GM12878 (cell line): ENCODE data around the gene CLSTN2. TPM values are rescaled to one million over a fixed set of nuclear protein-coding genes. Genes with fewer than 3 reads are reported as not detected.

Source experiments
- ATAC-seq: fragments of 200-7000 bp; cut with Tn5 transposase; 3 replicates; pipeline ENCODE4 v1.9.1; 2020; ENCODE audit warnings: mild to moderate bottlenecking, moderate library complexity
- BruUV-seq: library from RNA; stranded (reverse); fragments of 400-500 nt; replicated peaks from 2 replicates; lab custom pipeline; 2021; lab: Mats Ljungman, UMichigan
- CTCF ChIA-PET: fragments of 300-600 bp; sonication (Branson Sonifier 250); formaldehyde crosslinking; extraction: SDS; loops from one replicate; lab custom pipeline; 2021; ENCODE audit warnings: inconsistent platforms; lab: Yijun Ruan, JAX
- POLR2A ChIA-PET: fragments of 350-600 bp; formaldehyde crosslinking; extraction: SDS; loops from one replicate; lab custom pipeline; 2021; ENCODE audit warnings: inconsistent platforms; lab: Charles Lee
- RAD21 ChIA-PET: fragments of 300-600 bp; sonication (Branson Sonifier 250); formaldehyde crosslinking; loops from one replicate; lab custom pipeline; 2023; ENCODE audit warnings: antibody characterized with exemption; ENCODE audit not compliant: unreplicated experiment; lab: Charles Lee
- SMC1A ChIA-PET: fragments of 300-600 bp; sonication (Branson Sonifier 250); formaldehyde crosslinking; loops from one replicate; lab custom pipeline; 2023; ENCODE audit not compliant: unreplicated experiment, uncharacterized antibody; lab: Charles Lee
- DNase-seq: peaks from one replicate; pipeline ENCODE4 v3.0.0-alpha.2; 2011; ENCODE audit warnings: low read depth, low spot score
- FAIRE-seq: peaks from 3 replicates; lab custom pipeline; 2011; peaks lifted over from hg19 to GRCh38; lab: Jason Lieb, UNC
- H2AFZ ChIP-seq: 2 replicates; pipeline ENCODE4 v1.6.0; 2011; ENCODE audit warnings: low read depth, low read length, control low read depth; ENCODE audit not compliant: control insufficient read depth
- H3K27ac ChIP-seq: 2 replicates; pipeline ENCODE4 v1.5.1; 2011; ENCODE audit warnings: control low read depth; ENCODE audit not compliant: control insufficient read depth, insufficient read depth
- H3K27me3 ChIP-seq, 2 experiments: replicated peaks in 1 of 2; 2 replicates each; pipeline versions ENCODE4 v1.6.0 to v1.6.1; 2011; ENCODE audit warnings: low read length in 1 of 2; ENCODE audit not compliant: control insufficient read depth in 2 of 2, insufficient read depth in 2 of 2
- H3K36me3 ChIP-seq, 2 experiments: 2 replicates each; pipeline ENCODE4 v1.5.1; 2011; ENCODE audit warnings: low read length in 1 of 2; ENCODE audit not compliant: control insufficient read depth in 2 of 2, insufficient read depth in 2 of 2
- H3K4me1 ChIP-seq: 2 replicates; pipeline ENCODE4 v1.6.1; 2011; ENCODE audit warnings: mild to moderate bottlenecking, low read length, moderate library complexity, mixed read lengths; ENCODE audit not compliant: control insufficient read depth, insufficient read depth
- H3K4me2 ChIP-seq: 2 replicates; pipeline ENCODE4 v1.6.0; 2011; ENCODE audit warnings: control low read depth; ENCODE audit not compliant: control insufficient read depth, insufficient read depth
- H3K4me3 ChIP-seq: fragments of 200-600 bp; sonication (generic); 2 replicates; pipeline ENCODE4 v1.5.1; 2016
- H3K79me2 ChIP-seq: 2 replicates; pipeline ENCODE4 v1.6.0; 2011; ENCODE audit warnings: low read length; ENCODE audit not compliant: control insufficient read depth, insufficient read depth
- H3K9ac ChIP-seq: 2 replicates; pipeline ENCODE4 v1.8.0; 2011; ENCODE audit warnings: low read length, control low read depth, mixed read lengths; ENCODE audit not compliant: control insufficient read depth, insufficient read depth
- H3K9me3 ChIP-seq: replicated peaks from 3 replicates; pipeline ENCODE4 v1.5.1; 2011; ENCODE audit warnings: mild to moderate bottlenecking, low read length; ENCODE audit not compliant: control insufficient read depth, insufficient read depth
- H4K20me1 ChIP-seq: 2 replicates; pipeline ENCODE4 v1.6.0; 2011; ENCODE audit not compliant: control insufficient read depth, insufficient read depth
- BACH1 ChIP-seq: fragments of 450-650 bp; IDR thresholded peaks from 2 replicates; pipeline ENCODE4 v1.6.1; 2017; ENCODE audit warnings: mild to moderate bottlenecking, borderline replicate concordance
- BCL11A ChIP-seq: IDR thresholded peaks from 2 replicates; pipeline ENCODE4 v1.6.1; 2011; ENCODE audit warnings: low read depth, low read length
- ETV6 ChIP-seq, 2 experiments: fragments of 450-650 bp in 1 of 2; IDR thresholded peaks in 1 of 2; conservative IDR thresholded peaks in 1 of 2; 2 replicates each; pipeline ENCODE4 v1.6.1; 2014; ENCODE audit warnings: antibody characterized with exemption in 1 of 2, borderline replicate concordance in 1 of 2, low read depth in 1 of 2, mild to moderate bottlenecking in 1 of 2, moderate library complexity in 1 of 2
- HDAC2 ChIP-seq: fragments of 200-600 bp; sonication (generic); IDR thresholded peaks from 2 replicates; pipeline ENCODE4 v1.6.1; 2017
- IRF4 ChIP-seq: IDR thresholded peaks from 2 replicates; pipeline ENCODE4 v1.6.1; 2011; ENCODE audit warnings: low read depth, low read length
- PRDM15 ChIP-seq: fragments of 450-650 bp; formaldehyde crosslinking; IDR thresholded peaks from 2 replicates; pipeline ENCODE4 v1.4.0; 2020; ENCODE audit warnings: mild to moderate bottlenecking, moderate library complexity
- SMAD5 ChIP-seq: IDR thresholded peaks from 2 replicates; pipeline ENCODE4 v1.6.1; 2016; ENCODE audit warnings: antibody characterized with exemption, low read depth
- SMARCA5 ChIP-seq: fragments of 450-650 bp; IDR thresholded peaks from 2 replicates; pipeline ENCODE4 v1.6.1; 2017; ENCODE audit warnings: mild to moderate bottlenecking
- STAT1 ChIP-seq: fragments of 450-650 bp; conservative IDR thresholded peaks from 2 replicates; pipeline ENCODE4 v1.6.1; 2014; ENCODE audit warnings: antibody characterized with exemption, mild to moderate bottlenecking
- WRNIP1 ChIP-seq: IDR thresholded peaks from 2 replicates; pipeline ENCODE4 v1.6.1; 2011; ENCODE audit warnings: low read depth, low read length, improper control_type of control experiment, borderline replicate concordance
- ZNF384 ChIP-seq: IDR thresholded peaks from 2 replicates; pipeline ENCODE4 v1.6.1; 2012; ENCODE audit warnings: low read depth, mild to moderate bottlenecking, low read length, improper control_type of control experiment, borderline replicate concordance
- WGBS: methylation state at CpG from one replicate; pipeline ENCODE4 v1.1.6; 2016; ENCODE audit warnings: low lambda C conversion rate; ENCODE audit not compliant: insufficient replicate concordance, insufficient coverage; ENCODE audit errors: missing lambda C conversion rate; 5-methylcytosine and 5-hydroxymethylcytosine counted together
- in situ Hi-C: fragments of 300-500 bp; cut with MboI; formaldehyde crosslinking; loops from 9 replicates; pipeline ENCODE4 v1.14.3; 2018; ENCODE audit warnings: mixed read lengths
- intact Hi-C: fragments of 100-400 bp; cut with micrococcal nuclease; formaldehyde crosslinking; loops from one replicate; pipeline ENCODE4 v1.14.2; 2022; ENCODE audit not compliant: unreplicated experiment
- polyA plus RNA-seq, 11 experiments: library from polyadenylated mRNA; depleted of rRNA in 4 of 11; unstranded in 6 of 11; stranded (reverse) in 5 of 11; fragments of >200 nt; fragmentation: Nextera tagmentation in 4 of 11; fragmentation: Illumina TruSeq in 1 of 11; extraction: Ambion mirVana in 4 of 11; extraction: Trizol in 1 of 11; gene quantifications; 1 replicate in 1 of 11; 2 replicates in 10 of 11; pipeline versions ENCODE4 v1.2.1 to v1.2.3, GENCODE V29; 2011 to 2016; ENCODE audit warnings: inconsistent platforms in 2 of 11, missing spikeins in 2 of 11, low read depth in 1 of 11
- total RNA-seq, 4 experiments: library from RNA; depleted of rRNA in 3 of 4; stranded (reverse); fragments of >200 nt in 3 of 4; fragmentation: Illumina TruSeq in 1 of 4; extraction: Trizol in 1 of 4; gene quantifications; 2 replicates each; pipeline versions ENCODE4 v1.2.1 to v1.2.3, GENCODE V29; 2013 to 2021
- TF ChIP-seq, protein P1 (sequence below): fragments of 450-650 bp; IDR thresholded peaks from 2 replicates; pipeline ENCODE4 v1.6.1; 2014; ENCODE audit warnings: mild to moderate bottlenecking
- TF ChIP-seq, protein P2 (sequence below): fragments of 450-650 bp; IDR thresholded peaks from 2 replicates; pipeline ENCODE4 v1.6.1; 2017; ENCODE audit warnings: mild to moderate bottlenecking, moderate library complexity

CLSTN2 gene
- total and polyA plus RNA-seq, 10 of the 15 experiments (the other 5 are each of a cell fraction or from before 2014, with no cell fraction given) = under 0.01 to 0.10 (median under 0.01) TPM; not detected in 5

- H3K4me3 ChIP-seq = no peak overlapping the region
- CTCF ChIA-PET = interaction anchor here (1.4 kb wide), 1 partner anchor 75 kb away, joined by 4 read pairs; no protein-coding TSS in a partner anchor
- TF ChIP-seq IRF4 (no peak), BCL11A (no peak), WRNIP1 (no peak), SMAD5 (no peak), PRDM15 (CRISPR knock-in tag) (no peak), BACH1 (no peak), ZNF384 (no peak), STAT1 (no peak), ETV6 (conservative IDR thresholded peaks at IDR 0.05 in 1 of 2, IDR thresholded peaks at IDR 0.05 in 1 of 2; ENCODE audit: borderline replicate concordance in 1 of 2, low read depth in 1 of 2) (no peak), SMARCA5 (no peak), HDAC2 (no peak)
- TF ChIP-seq, protein P1, sequence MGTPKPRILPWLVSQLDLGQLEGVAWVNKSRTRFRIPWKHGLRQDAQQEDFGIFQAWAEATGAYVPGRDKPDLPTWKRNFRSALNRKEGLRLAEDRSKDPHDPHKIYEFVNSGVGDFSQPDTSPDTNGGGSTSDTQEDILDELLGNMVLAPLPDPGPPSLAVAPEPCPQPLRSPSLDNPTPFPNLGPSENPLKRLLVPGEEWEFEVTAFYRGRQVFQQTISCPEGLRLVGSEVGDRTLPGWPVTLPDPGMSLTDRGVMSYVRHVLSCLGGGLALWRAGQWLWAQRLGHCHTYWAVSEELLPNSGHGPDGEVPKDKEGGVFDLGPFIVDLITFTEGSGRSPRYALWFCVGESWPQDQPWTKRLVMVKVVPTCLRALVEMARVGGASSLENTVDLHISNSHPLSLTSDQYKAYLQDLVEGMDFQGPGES = no peak
- TF ChIP-seq, protein P2, sequence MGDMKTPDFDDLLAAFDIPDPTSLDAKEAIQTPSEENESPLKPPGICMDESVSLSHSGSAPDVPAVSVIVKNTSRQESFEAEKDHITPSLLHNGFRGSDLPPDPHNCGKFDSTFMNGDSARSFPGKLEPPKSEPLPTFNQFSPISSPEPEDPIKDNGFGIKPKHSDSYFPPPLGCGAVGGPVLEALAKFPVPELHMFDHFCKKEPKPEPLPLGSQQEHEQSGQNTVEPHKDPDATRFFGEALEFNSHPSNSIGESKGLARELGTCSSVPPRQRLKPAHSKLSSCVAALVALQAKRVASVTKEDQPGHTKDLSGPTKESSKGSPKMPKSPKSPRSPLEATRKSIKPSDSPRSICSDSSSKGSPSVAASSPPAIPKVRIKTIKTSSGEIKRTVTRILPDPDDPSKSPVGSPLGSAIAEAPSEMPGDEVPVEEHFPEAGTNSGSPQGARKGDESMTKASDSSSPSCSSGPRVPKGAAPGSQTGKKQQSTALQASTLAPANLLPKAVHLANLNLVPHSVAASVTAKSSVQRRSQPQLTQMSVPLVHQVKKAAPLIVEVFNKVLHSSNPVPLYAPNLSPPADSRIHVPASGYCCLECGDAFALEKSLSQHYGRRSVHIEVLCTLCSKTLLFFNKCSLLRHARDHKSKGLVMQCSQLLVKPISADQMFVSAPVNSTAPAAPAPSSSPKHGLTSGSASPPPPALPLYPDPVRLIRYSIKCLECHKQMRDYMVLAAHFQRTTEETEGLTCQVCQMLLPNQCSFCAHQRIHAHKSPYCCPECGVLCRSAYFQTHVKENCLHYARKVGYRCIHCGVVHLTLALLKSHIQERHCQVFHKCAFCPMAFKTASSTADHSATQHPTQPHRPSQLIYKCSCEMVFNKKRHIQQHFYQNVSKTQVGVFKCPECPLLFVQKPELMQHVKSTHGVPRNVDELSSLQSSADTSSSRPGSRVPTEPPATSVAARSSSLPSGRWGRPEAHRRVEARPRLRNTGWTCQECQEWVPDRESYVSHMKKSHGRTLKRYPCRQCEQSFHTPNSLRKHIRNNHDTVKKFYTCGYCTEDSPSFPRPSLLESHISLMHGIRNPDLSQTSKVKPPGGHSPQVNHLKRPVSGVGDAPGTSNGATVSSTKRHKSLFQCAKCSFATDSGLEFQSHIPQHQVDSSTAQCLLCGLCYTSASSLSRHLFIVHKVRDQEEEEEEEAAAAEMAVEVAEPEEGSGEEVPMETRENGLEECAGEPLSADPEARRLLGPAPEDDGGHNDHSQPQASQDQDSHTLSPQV = no peak
Measured at GRCh38 chr3:140601881-140602280, 666.9 kb downstream of the CLSTN2 start.

More at GRCh38 chr3:140601881-140602280, 666.9 kb downstream of the CLSTN2 start:
- no peaks in the 10 kb centered on the region for H3K9me3 ChIP-seq
- no peak overlapping the region for H3K4me2 ChIP-seq
- no peaks in the 10 kb centered on the region for H3K79me2 ChIP-seq
- ChIA-PET RAD21 (no interaction called here), SMC1A (interaction anchor here (1.1 kb wide), 1 partner anchor 11 kb away, joined by 3 read pairs; no protein-coding TSS in a partner anchor), POLR2A (no interaction called here)
- H4K20me1 ChIP-seq = no peaks in the 10 kb centered on the region
- no peaks in the 10 kb centered on the region for H3K36me3 ChIP-seq
- no peaks in the 10 kb centered on the region for H3K4me1 ChIP-seq
- DNase-seq = no peak
- no peak for ATAC-seq
- no peak overlapping the region for H3K27ac ChIP-seq
- no peak for FAIRE-seq
- no peak overlapping the region for H3K9ac ChIP-seq
- no peaks in the 10 kb centered on the region; a peak in 2 of 4 replicates for H3K27me3 ChIP-seq
- WGBS = 0% methylated on average over 3 of the region's 3 CpGs
- BruUV-seq = no TSS peak
- H2AFZ ChIP-seq = no peak overlapping the region
- in situ Hi-C loops = no loop called here
- intact Hi-C loops = no loop called here
